PC-3 (cell line): ENCODE results near the gene BICRA. TPM values are rescaled to one million over a fixed set of nuclear protein-coding genes. Genes with fewer than 3 reads are reported as not detected.

Experiments used
- ATAC-seq: fragments of 200-7000 bp; cut with Tn5 transposase; 2 replicates; pipeline ENCODE4 v1.9.1; 2020; ENCODE audit warnings: mild to moderate bottlenecking, moderate library complexity
- BruUV-seq: library from RNA; stranded (reverse); fragments of 400-500 nt; replicated peaks from 2 replicates; lab custom pipeline; 2021; lab: Mats Ljungman, UMichigan
- CTCF ChIA-PET: fragments of 300-600 bp; sonication (Branson Sonifier 250); formaldehyde crosslinking; loops from one replicate; lab custom pipeline; 2022; ENCODE audit warnings: antibody characterized with exemption; lab: Charles Lee
- POLR2A ChIA-PET: fragments of 300-600 bp; sonication (Branson Sonifier 250); formaldehyde crosslinking; loops from one replicate; lab custom pipeline; 2022; ENCODE audit warnings: antibody characterized with exemption; ENCODE audit not compliant: unreplicated experiment; lab: Charles Lee
- DNase-seq: peaks from one replicate; pipeline ENCODE4 v3.0.0-alpha.2; 2015
- H2AFZ ChIP-seq: fragments of 300-600 bp; sonication (generic); 2 replicates; pipeline ENCODE4 v1.6.0; 2016; ENCODE audit warnings: antibody characterized with exemption, low read length
- H3F3A ChIP-seq: fragments of 300-600 bp; sonication (generic); one replicate; pipeline ENCODE4 v1.6.0; 2017; ENCODE audit warnings: antibody characterized with exemption, low read length, control low read depth, mild to moderate bottlenecking; ENCODE audit not compliant: unreplicated experiment
- H3K27ac ChIP-seq: fragments of 300-600 bp; sonication (generic); 2 replicates; pipeline ENCODE4 v1.5.1; 2016; ENCODE audit warnings: mild to moderate bottlenecking, low read length
- H3K27me3 ChIP-seq: fragments of 300-600 bp; sonication (generic); 2 replicates; pipeline ENCODE4 v1.6.1; 2016; ENCODE audit warnings: low read length, mixed read lengths
- H3K36me3 ChIP-seq: fragments of 300-600 bp; sonication (generic); 2 replicates; pipeline ENCODE4 v1.6.1; 2016; ENCODE audit warnings: low read depth, mixed run types, low read length, mixed read lengths
- H3K4me1 ChIP-seq: fragments of 300-600 bp; sonication (generic); 2 replicates; pipeline ENCODE4 v1.5.1; 2016; ENCODE audit warnings: low read length; ENCODE audit not compliant: insufficient read depth
- H3K4me2 ChIP-seq: fragments of 300-600 bp; sonication (generic); 2 replicates; pipeline ENCODE4 v1.6.0; 2016; ENCODE audit warnings: low read length
- H3K4me3 ChIP-seq: fragments of 300-600 bp; sonication (generic); 2 replicates; pipeline ENCODE4 v1.5.1; 2016; ENCODE audit warnings: mild to moderate bottlenecking, low read length, mixed read lengths
- H3K79me2 ChIP-seq: fragments of 300-600 bp; sonication (generic); 2 replicates; pipeline ENCODE4 v1.6.1; 2017; ENCODE audit warnings: low read length, mixed read lengths
- H3K9ac ChIP-seq: fragments of 300-600 bp; sonication (generic); 2 replicates; pipeline ENCODE4 v1.6.0; 2016; ENCODE audit warnings: mild to moderate bottlenecking, low read length
- H3K9me2 ChIP-seq: fragments of 300-600 bp; sonication (generic); replicated peaks from 2 replicates; pipeline ENCODE4 v1.6.1; 2016; ENCODE audit warnings: mixed run types, low read length, mixed read lengths
- H3K9me3 ChIP-seq: fragments of 300-600 bp; sonication (generic); 2 replicates; pipeline ENCODE4 v1.6.1; 2016; ENCODE audit warnings: low read length, mixed read lengths
- H4K20me1 ChIP-seq: fragments of 300-600 bp; sonication (generic); 2 replicates; pipeline ENCODE4 v1.6.1; 2016; ENCODE audit warnings: low read length, mixed read lengths
- CTCF ChIP-seq: fragments of 300-600 bp; sonication (generic); conservative IDR thresholded peaks from 2 replicates; pipeline ENCODE4 v1.5.1; 2017; ENCODE audit warnings: antibody characterized with exemption, low read depth, mild to moderate bottlenecking, low read length
- EZH2 ChIP-seq: fragments of 300-600 bp; sonication (generic); IDR thresholded peaks from one replicate; pipeline ENCODE4 v1.6.1; 2017; ENCODE audit warnings: antibody characterized with exemption, mild to moderate bottlenecking, low read length; ENCODE audit not compliant: unreplicated experiment
- EZH2phosphoT487 ChIP-seq: fragments of 300-600 bp; sonication (generic); IDR thresholded peaks from 2 replicates; pipeline ENCODE4 v1.6.1; 2018; ENCODE audit warnings: mild to moderate bottlenecking, antibody characterized with exemption, low read length, borderline replicate concordance
- intact Hi-C: fragments of 100-400 bp; cut with micrococcal nuclease; formaldehyde crosslinking; loops from 2 replicates; pipeline ENCODE4 v1.9.0; 2023
- total RNA-seq: library from RNA; depleted of rRNA; stranded (reverse); fragments of >200 nt; gene quantifications from 2 replicates; pipeline ENCODE4 v1.2.3, GENCODE V29; 2014

BICRA gene
- total RNA-seq, 1 experiment from 2014 or later = 1.2 TPM

- Histone ChIP-seq H3K27me3 (no peaks in the 10 kb centered on the region), H3K4me2 (no peak overlapping the region), H3K9me2 (no peaks in the 10 kb centered on the region), H3K9ac (no peak overlapping the region), H3K9me3 (no peaks in the 10 kb centered on the region), H3K27ac (no peak overlapping the region), H3K4me1 (no peaks in the 10 kb centered on the region), H2AFZ (no peak overlapping the region), H3K36me3 (peaks cover 13% of the 10 kb centered on the region), H3K79me2 (peaks cover 61% of the 10 kb centered on the region), H4K20me1 (no peaks in the 10 kb centered on the region), H3K4me3 (no peak overlapping the region), H3F3A (no peaks in the 10 kb centered on the region)
- BruUV-seq = no TSS peak
- CTCF ChIA-PET = no interaction called here
- DNase-seq (no peak), ATAC-seq (no peak)
- POLR2A ChIA-PET = no interaction called here
- intact Hi-C loops = no loop called here
- no peak for TF ChIP-seq EZH2phosphoT487
- no peak for TF ChIP-seq EZH2
- TF ChIP-seq CTCF = no peak
Measured at GRCh38 chr19:47641891-47642485, 33.1 kb downstream of the BICRA start.

- ChIA-PET CTCF (no interaction called here), POLR2A (no interaction called here)
- DNase-seq = no peak
- Histone ChIP-seq H2AFZ (no peak overlapping the region), H3K9ac (no peak overlapping the region), H3K4me3 (no peak overlapping the region), H3K79me2 (peaks cover 62% of the 10 kb centered on the region), H3K27me3 (no peaks in the 10 kb centered on the region), H3K4me1 (peaks cover 12% of the 10 kb centered on the region), H3K36me3 (peaks cover 14% of the 10 kb centered on the region), H3K9me3 (no peaks in the 10 kb centered on the region), H3K27ac (no peak overlapping the region), H3K9me2 (no peaks in the 10 kb centered on the region), H4K20me1 (no peaks in the 10 kb centered on the region), H3K4me2 (no peak overlapping the region), H3F3A (no peaks in the 10 kb centered on the region)
- no peak for ATAC-seq
- intact Hi-C loops = no loop called here
- no TSS peak for BruUV-seq
- TF ChIP-seq EZH2phosphoT487 (no peak), CTCF (no peak), EZH2 (no peak)
Measured at GRCh38 chr19:47643281-47643680, 34.3 kb downstream of the BICRA start.

GRCh38 chr19:47644199-47644598 is 35.3 kb downstream of the BICRA start:
- no peak for ATAC-seq
- Histone ChIP-seq H3K27me3 (no peaks in the 10 kb centered on the region), H3K79me2 (peaks cover 64% of the 10 kb centered on the region), H3K4me2 (no peak overlapping the region), H3K9me3 (no peaks in the 10 kb centered on the region), H2AFZ (no peak overlapping the region), H3K9me2 (no peaks in the 10 kb centered on the region), H4K20me1 (no peaks in the 10 kb centered on the region), H3K4me1 (peaks cover 15% of the 10 kb centered on the region), H3K9ac (no peak overlapping the region), H3F3A (no peaks in the 10 kb centered on the region), H3K27ac (no peak overlapping the region), H3K36me3 (peaks cover 14% of the 10 kb centered on the region), H3K4me3 (no peak overlapping the region)
- no TSS peak for BruUV-seq
- no peak for DNase-seq
- no peak for TF ChIP-seq CTCF
- TF ChIP-seq EZH2 = no peak
- no peak for TF ChIP-seq EZH2phosphoT487
- CTCF ChIA-PET = no interaction called here
- POLR2A ChIA-PET = no interaction called here
- intact Hi-C loops = no loop called here
